Measurements from ENCODE around the gene MIS18A.

- TF ChIP-seq EP300 (IDR thresholded peaks at IDR 0.05; ENCODE audit: borderline replicate concordance in 1 of 2, control insufficient read depth in 1 of 2, low read depth in 2 of 2, low read length in 2 of 2) (no peak), TCF12 (IDR thresholded peaks at IDR 0.05; ENCODE audit: low read depth, low read length) (no peak), SREBF2 (IDR thresholded peaks at IDR 0.05; ENCODE audit: low read length) (no peak), ZNF207 (IDR thresholded peaks at IDR 0.05; ENCODE audit: borderline replicate concordance) (no peak), SUZ12 (IDR thresholded peaks at IDR 0.05; ENCODE audit: unreplicated experiment) (no peak), CTCF (IDR thresholded peaks at IDR 0.05 in 2 of 3, conservative IDR thresholded peaks at IDR 0.05 in 1 of 3; ENCODE audit: control insufficient read depth in 2 of 3, extremely low read depth in 1 of 3, insufficient read depth in 1 of 3, low read depth in 3 of 3, low read length in 3 of 3) (no peak), ZBTB4 (CRISPR knock-in tag; IDR thresholded peaks at IDR 0.05) (no peak)
These were observed 36.8 kb upstream of the MIS18A start for GRCh38 chr21:32315511-32316281.
